Measurements from ENCODE around the gene RNF207.

- TF ChIP-seq CTCF (IDR thresholded peaks at IDR 0.05), result no peak
- no peak for TF ChIP-seq POLR2A (IDR thresholded peaks at IDR 0.05)
These were observed 56.9 kb downstream of the RNF207 start for GRCh38 chr1:6262555-6263420.
